Smooth muscle cell (in vitro differentiated cells): ENCODE results near the gene BCOR. TPM values are rescaled to one million over a fixed set of nuclear protein-coding genes. Genes with fewer than 3 reads are reported as not detected.

Source experiments
- DNase-seq: peaks from one replicate; lab custom pipeline; 2025; ENCODE audit not compliant: unreplicated experiment; lab: John Stamatoyannopoulos, UW
- H2AFZ ChIP-seq: fragments of 200-600 bp; sonication (generic); 2 replicates; pipeline ENCODE4 v1.6.0; 2016; ENCODE audit warnings: antibody characterized with exemption, low read depth, mild to moderate bottlenecking
- H3F3A ChIP-seq: fragments of 200-600 bp; sonication (generic); 2 replicates; pipeline ENCODE4 v1.6.0; 2017; ENCODE audit warnings: antibody characterized with exemption, low read depth
- H3K27ac ChIP-seq: fragments of 200-600 bp; sonication (generic); 2 replicates; pipeline ENCODE4 v1.5.1; 2016; ENCODE audit warnings: low read depth, mild to moderate bottlenecking
- H3K27me3 ChIP-seq: fragments of 200-600 bp; sonication (generic); 2 replicates; pipeline ENCODE4 v1.6.1; 2016; ENCODE audit warnings: low read depth, mild to moderate bottlenecking
- H3K36me3 ChIP-seq: fragments of 200-600 bp; sonication (generic); 2 replicates; pipeline ENCODE4 v1.5.1; 2016; ENCODE audit warnings: low read depth
- H3K4me1 ChIP-seq: fragments of 200-600 bp; sonication (generic); 2 replicates; pipeline ENCODE4 v1.5.1; 2016; ENCODE audit warnings: low read depth
- H3K4me2 ChIP-seq: fragments of 200-600 bp; sonication (generic); 2 replicates; pipeline ENCODE4 v1.6.0; 2016; ENCODE audit warnings: mild to moderate bottlenecking
- H3K4me3 ChIP-seq: fragments of 200-600 bp; sonication (generic); 2 replicates; pipeline ENCODE4 v1.5.1; 2016; ENCODE audit warnings: mild to moderate bottlenecking
- H3K79me2 ChIP-seq: fragments of 200-600 bp; sonication (generic); 2 replicates; pipeline ENCODE4 v1.6.0; 2016; ENCODE audit warnings: low read depth, mild to moderate bottlenecking
- H3K9ac ChIP-seq: fragments of 200-600 bp; sonication (generic); 2 replicates; pipeline ENCODE4 v1.6.0; 2016; ENCODE audit warnings: low read depth
- H3K9me3 ChIP-seq: fragments of 200-600 bp; sonication (generic); replicated peaks from 2 replicates; pipeline ENCODE4 v1.5.1; 2016; ENCODE audit warnings: low read depth
- H4K20me1 ChIP-seq: fragments of 200-600 bp; sonication (generic); 2 replicates; pipeline ENCODE4 v1.6.0; 2016; ENCODE audit warnings: low read depth
- CTCF ChIP-seq: fragments of 200-600 bp; sonication (generic); IDR thresholded peaks from 2 replicates; pipeline ENCODE4 v1.5.1; 2017; ENCODE audit warnings: borderline replicate concordance, mild to moderate bottlenecking, antibody characterized with exemption; ENCODE audit not compliant: insufficient read depth, poor library complexity, severe bottlenecking
- whole genome bisulfite sequencing: methylation state at CpG from one replicate; pipeline ENCODE4 v1.1.7; 2016; ENCODE audit warnings: low lambda C conversion rate; 5-methylcytosine and 5-hydroxymethylcytosine counted together
- polyA plus RNA-seq: library from polyadenylated mRNA; unstranded; fragments of >200 nt; fragmentation: Nextera tagmentation; extraction: Ambion mirVana; gene quantifications from 2 replicates; pipeline ENCODE4 v1.2.1, GENCODE V29; 2016
- total RNA-seq: library from RNA; depleted of rRNA; stranded (reverse); fragments of >200 nt; gene quantifications from 2 replicates; pipeline ENCODE4 v1.2.3, GENCODE V29; 2014

The BCOR gene
- total and polyA plus RNA-seq, 2 experiments from 2014 or later: 19.5 to 28.0 TPM

GRCh38 chrX:40143987-40144386 lies 46.2 kb upstream of the BCOR start:
- no peak overlapping the region for H3K27ac ChIP-seq
- peaks cover 5% of the 10 kb centered on the region for H3F3A ChIP-seq
- TF ChIP-seq CTCF: no peak
- no peak overlapping the region for H2AFZ ChIP-seq
- no peaks in the 10 kb centered on the region for H3K36me3 ChIP-seq
- peaks cover 53% of the 10 kb centered on the region for H3K27me3 ChIP-seq
- no peak overlapping the region for H3K4me3 ChIP-seq
- no peak overlapping the region for H3K9ac ChIP-seq
- peaks cover 18% of the 10 kb centered on the region for H4K20me1 ChIP-seq
- no peaks in the 10 kb centered on the region for H3K79me2 ChIP-seq
- H3K4me2 ChIP-seq: no peak overlapping the region
- H3K9me3 ChIP-seq: no peaks in the 10 kb centered on the region
- H3K4me1 ChIP-seq: peaks cover 25% of the 10 kb centered on the region
- WGBS: 70% methylated on average over 5 of the region's 5 CpGs
- DNase-seq: no peak

GRCh38 chrX:40143001-40143400 lies 45.2 kb upstream of the BCOR start:
- Histone ChIP-seq H3K27me3 (peaks cover 53% of the 10 kb centered on the region), H3K27ac (no peak overlapping the region), H3F3A (no peaks in the 10 kb centered on the region), H3K4me2 (no peak overlapping the region), H3K4me3 (no peak overlapping the region), H3K9ac (no peak overlapping the region), H3K4me1 (peaks cover 15% of the 10 kb centered on the region), H3K9me3 (no peaks in the 10 kb centered on the region), H3K36me3 (no peaks in the 10 kb centered on the region), H4K20me1 (peaks cover 17% of the 10 kb centered on the region), H2AFZ (no peak overlapping the region), H3K79me2 (no peaks in the 10 kb centered on the region)
- TF ChIP-seq CTCF: no peak
- WGBS: 66% methylated on average over 10 of the region's 10 CpGs
- no peak for DNase-seq

- no peak overlapping the region for H3K4me3 ChIP-seq
- H3K9ac ChIP-seq: no peak overlapping the region
- H2AFZ ChIP-seq: no peak overlapping the region
- H3K4me2 ChIP-seq: no peak overlapping the region
- no peak for TF ChIP-seq CTCF
- H3K4me1 ChIP-seq: peaks cover 9% of the 10 kb centered on the region
- 89% methylated on average over 6 of the region's 6 CpGs for WGBS
- H4K20me1 ChIP-seq: peaks cover 11% of the 10 kb centered on the region
- H3K27me3 ChIP-seq: peaks cover 48% of the 10 kb centered on the region
- H3K27ac ChIP-seq: no peak overlapping the region
- DNase-seq: no peak
- no peaks in the 10 kb centered on the region for H3K9me3 ChIP-seq
- H3K79me2 ChIP-seq: no peaks in the 10 kb centered on the region
- H3K36me3 ChIP-seq: no peaks in the 10 kb centered on the region
- H3F3A ChIP-seq: no peaks in the 10 kb centered on the region
These were observed 44.7 kb upstream of the BCOR start for GRCh38 chrX:40142417-40142816.

GRCh38 chrX:40140706-40141499 lies 43.1 kb upstream of the BCOR start:
- H2AFZ ChIP-seq: no peak overlapping the region
- no peak overlapping the region for H3K4me3 ChIP-seq
- no peaks in the 10 kb centered on the region for H3K4me1 ChIP-seq
- DNase-seq: no peak
- WGBS: 53% methylated on average over 9 of the region's 12 CpGs
- no peak for TF ChIP-seq CTCF
- peaks cover 38% of the 10 kb centered on the region for H3K27me3 ChIP-seq
- no peak overlapping the region for H3K9ac ChIP-seq
- H3K27ac ChIP-seq: no peak overlapping the region
- no peaks in the 10 kb centered on the region for H3K36me3 ChIP-seq
- no peaks in the 10 kb centered on the region for H3K79me2 ChIP-seq
- peaks cover 10% of the 10 kb centered on the region for H4K20me1 ChIP-seq
- H3K9me3 ChIP-seq: no peaks in the 10 kb centered on the region
- H3K4me2 ChIP-seq: no peak overlapping the region
- no peaks in the 10 kb centered on the region for H3F3A ChIP-seq
